ENCODE data around the gene GTF2H1.

GRCh38 chr11:18330921-18331320 is 8.6 kb downstream of the GTF2H1 start:
- TF ChIP-seq, protein P1, sequence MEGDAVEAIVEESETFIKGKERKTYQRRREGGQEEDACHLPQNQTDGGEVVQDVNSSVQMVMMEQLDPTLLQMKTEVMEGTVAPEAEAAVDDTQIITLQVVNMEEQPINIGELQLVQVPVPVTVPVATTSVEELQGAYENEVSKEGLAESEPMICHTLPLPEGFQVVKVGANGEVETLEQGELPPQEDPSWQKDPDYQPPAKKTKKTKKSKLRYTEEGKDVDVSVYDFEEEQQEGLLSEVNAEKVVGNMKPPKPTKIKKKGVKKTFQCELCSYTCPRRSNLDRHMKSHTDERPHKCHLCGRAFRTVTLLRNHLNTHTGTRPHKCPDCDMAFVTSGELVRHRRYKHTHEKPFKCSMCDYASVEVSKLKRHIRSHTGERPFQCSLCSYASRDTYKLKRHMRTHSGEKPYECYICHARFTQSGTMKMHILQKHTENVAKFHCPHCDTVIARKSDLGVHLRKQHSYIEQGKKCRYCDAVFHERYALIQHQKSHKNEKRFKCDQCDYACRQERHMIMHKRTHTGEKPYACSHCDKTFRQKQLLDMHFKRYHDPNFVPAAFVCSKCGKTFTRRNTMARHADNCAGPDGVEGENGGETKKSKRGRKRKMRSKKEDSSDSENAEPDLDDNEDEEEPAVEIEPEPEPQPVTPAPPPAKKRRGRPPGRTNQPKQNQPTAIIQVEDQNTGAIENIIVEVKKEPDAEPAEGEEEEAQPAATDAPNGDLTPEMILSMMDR (IDR thresholded peaks at IDR 0.05), result no peak
- no peak for TF ChIP-seq EZH2 (IDR thresholded peaks at IDR 0.05)
- TF ChIP-seq EZH2phosphoT487 (IDR thresholded peaks at IDR 0.05), result no peak

All from neural progenitor cell (in vitro differentiated cells).